ENCODE data around the gene SNX27. TPM values are rescaled to one million over a fixed set of nuclear protein-coding genes. Genes with fewer than 3 reads are reported as not detected.
"Not testable (repeated sequence)": the region's sequence is repeated elsewhere in the genome, so short reads cannot be mapped to it uniquely, and the experiment has no call there.

The SNX27 gene
- total RNA-seq, 4 donors from 2014 or later: 21.9 to 34.3 (median 26.5) TPM

- WGBS, 2 donors: 89 to 96% methylated on average over 3 of the region's 3 CpGs
- intact Hi-C loops (cut with DNase I; ENCODE audit: low total_unique reads): loop anchor here (10.0 kb wide), 1 partner anchor 144 kb away; no protein-coding TSS in a partner anchor
Observed at GRCh38 chr1:151590961-151591360, 20.9 kb upstream of the SNX27 start.

GRCh38 chr1:151593730-151594129, 18.1 kb upstream of the SNX27 start:
- TF ChIP-seq POLR2A (IDR thresholded peaks at IDR 0.05): no peak
- TF ChIP-seq, protein P1, sequence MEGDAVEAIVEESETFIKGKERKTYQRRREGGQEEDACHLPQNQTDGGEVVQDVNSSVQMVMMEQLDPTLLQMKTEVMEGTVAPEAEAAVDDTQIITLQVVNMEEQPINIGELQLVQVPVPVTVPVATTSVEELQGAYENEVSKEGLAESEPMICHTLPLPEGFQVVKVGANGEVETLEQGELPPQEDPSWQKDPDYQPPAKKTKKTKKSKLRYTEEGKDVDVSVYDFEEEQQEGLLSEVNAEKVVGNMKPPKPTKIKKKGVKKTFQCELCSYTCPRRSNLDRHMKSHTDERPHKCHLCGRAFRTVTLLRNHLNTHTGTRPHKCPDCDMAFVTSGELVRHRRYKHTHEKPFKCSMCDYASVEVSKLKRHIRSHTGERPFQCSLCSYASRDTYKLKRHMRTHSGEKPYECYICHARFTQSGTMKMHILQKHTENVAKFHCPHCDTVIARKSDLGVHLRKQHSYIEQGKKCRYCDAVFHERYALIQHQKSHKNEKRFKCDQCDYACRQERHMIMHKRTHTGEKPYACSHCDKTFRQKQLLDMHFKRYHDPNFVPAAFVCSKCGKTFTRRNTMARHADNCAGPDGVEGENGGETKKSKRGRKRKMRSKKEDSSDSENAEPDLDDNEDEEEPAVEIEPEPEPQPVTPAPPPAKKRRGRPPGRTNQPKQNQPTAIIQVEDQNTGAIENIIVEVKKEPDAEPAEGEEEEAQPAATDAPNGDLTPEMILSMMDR (IDR thresholded peaks at IDR 0.05): no peak
- peak in 1 of 2 donors; percentile 70 for DNase-seq (ENCODE audit: low spot score in 2 of 2)
- intact Hi-C loops (cut with DNase I; ENCODE audit: low total_unique reads): loop anchor here (10.0 kb wide), 1 partner anchor 141 kb away; no protein-coding TSS in a partner anchor
- no peak overlapping the region for H3K4me3 ChIP-seq (ENCODE audit: low read depth, poor library complexity, severe bottlenecking)
- 35 to 37% methylated on average over 9 of the region's 9 CpGs for WGBS, 2 donors

More at GRCh38 chr1:151590961-151591360, 20.9 kb upstream of the SNX27 start:
- no peak overlapping the region for H3K4me3 ChIP-seq (ENCODE audit: low read depth, poor library complexity, severe bottlenecking)
- DNase-seq (ENCODE audit: low spot score in 2 of 2): peak in 1 of 2 donors; percentile 10
- TF ChIP-seq, protein P1 (IDR thresholded peaks at IDR 0.05): no peak
- TF ChIP-seq POLR2A (IDR thresholded peaks at IDR 0.05): no peak

DNA sequence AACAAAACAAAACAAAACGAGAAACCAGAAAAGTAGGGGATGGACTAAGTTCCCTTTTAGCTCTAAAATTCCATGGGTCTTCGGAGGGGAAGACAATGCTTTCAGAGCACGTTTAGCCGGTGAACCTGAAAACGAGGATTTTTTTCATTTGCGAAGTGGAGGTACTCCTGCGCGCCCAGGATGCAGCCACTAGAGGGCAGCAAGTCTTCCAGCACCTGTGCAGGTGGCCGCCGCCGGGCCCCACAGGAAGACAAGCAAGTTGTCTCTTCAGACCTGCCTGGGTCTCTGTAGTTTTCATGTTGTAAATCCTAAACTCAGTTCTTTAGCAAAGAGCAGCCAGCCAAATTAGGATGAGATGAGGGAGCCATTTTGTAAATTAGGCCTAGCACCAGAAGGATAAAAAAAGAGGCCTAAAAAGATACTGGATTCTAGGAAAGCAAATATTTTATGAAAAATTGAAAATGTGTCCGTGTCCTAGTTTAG, 17.7 kb upstream of the SNX27 start:
- WGBS, 2 donors: 11 to 15% methylated on average over 12 of the region's 12 CpGs
- intact Hi-C loops (cut with DNase I; ENCODE audit: low total_unique reads): loop anchor here (10.0 kb wide), 1 partner anchor 141 kb away; no protein-coding TSS in a partner anchor
- DNase-seq (ENCODE audit: low spot score in 2 of 2): peak; percentile 66 to 94
- no peak overlapping the region for H3K4me3 ChIP-seq (ENCODE audit: low read depth, poor library complexity, severe bottlenecking)
- no peak for TF ChIP-seq POLR2A (IDR thresholded peaks at IDR 0.05)
- TF ChIP-seq, protein P1 (IDR thresholded peaks at IDR 0.05): peak in 1 of 3 donors; percentile 68

DNA sequence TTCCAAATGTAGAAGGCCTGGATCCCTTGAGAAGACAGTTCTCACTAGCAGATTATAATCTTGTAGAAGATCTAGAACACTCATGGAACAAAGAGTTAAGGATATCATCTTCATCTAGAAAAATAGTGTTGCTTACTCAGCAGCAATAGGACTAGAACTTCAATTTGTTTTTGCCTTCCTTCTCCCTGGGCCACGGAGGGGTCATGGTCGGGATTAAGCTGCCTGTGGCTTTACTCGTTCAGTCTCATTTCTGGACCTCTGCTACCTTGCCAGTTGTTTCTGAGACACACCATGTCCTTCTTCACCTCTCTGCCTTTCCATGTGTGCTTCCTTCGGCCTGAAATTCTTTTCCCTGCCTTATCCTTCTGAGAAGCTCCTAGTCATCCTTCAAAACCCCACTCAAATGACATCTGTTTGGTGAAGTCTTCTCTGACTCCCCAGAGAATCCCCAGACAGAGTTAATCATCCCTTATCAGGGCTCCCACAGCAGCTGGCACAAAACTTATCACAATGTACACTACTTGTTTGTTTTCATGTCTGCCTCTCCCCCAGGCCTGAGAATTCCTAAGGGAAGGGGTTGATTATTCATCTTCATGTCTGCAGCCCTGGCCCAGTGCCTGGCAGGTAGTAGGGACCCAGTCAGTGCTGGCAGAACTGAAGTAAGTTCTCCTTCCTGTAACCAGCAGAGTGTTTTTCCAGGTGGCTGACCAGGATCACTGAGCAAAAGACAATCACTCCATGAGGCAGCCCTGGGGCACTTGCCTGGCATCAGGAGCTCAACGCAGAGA, 15.5 kb upstream of the SNX27 start:
- H3K4me3 ChIP-seq (ENCODE audit: low read depth, poor library complexity, severe bottlenecking): no peak overlapping the region
- DNase-seq (ENCODE audit: low spot score in 2 of 2): no peak
- TF ChIP-seq POLR2A (IDR thresholded peaks at IDR 0.05): no peak
- 85 to 88% methylated on average over 5 of the region's 5 CpGs for WGBS, 2 donors
- intact Hi-C loops (cut with DNase I; ENCODE audit: low total_unique reads): loop anchor here (10.0 kb wide), 1 partner anchor 138 kb away; no protein-coding TSS in a partner anchor

DNA sequence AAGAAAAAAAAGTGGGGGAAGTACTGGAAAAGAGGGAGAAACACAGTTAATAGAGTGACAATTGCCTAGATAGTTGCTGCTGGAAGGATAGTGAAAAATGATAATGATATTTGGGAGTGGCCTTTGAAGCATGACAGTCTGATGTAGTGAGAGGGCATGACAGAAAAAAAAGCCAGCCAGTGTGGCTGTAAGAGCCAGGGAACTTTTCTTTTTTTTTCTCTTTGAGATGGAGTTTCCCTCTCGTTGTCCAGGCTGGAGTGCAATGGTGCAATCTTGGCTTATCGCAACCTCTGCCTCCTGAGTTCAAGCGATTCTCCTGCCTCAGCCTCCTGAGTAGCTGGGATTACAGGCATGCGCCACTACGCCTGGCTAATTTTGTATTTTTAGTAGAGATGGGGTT, 9.3 kb upstream of the SNX27 start:
- WGBS, 2 donors: 83 to 88% methylated on average over 5 of the region's 5 CpGs
- H3K4me3 ChIP-seq (ENCODE audit: low read depth, poor library complexity, severe bottlenecking); intact Hi-C loops (cut with DNase I; ENCODE audit: low total_unique reads); DNase-seq (ENCODE audit: low spot score in 2 of 2): not testable (repeated sequence)

DNA sequence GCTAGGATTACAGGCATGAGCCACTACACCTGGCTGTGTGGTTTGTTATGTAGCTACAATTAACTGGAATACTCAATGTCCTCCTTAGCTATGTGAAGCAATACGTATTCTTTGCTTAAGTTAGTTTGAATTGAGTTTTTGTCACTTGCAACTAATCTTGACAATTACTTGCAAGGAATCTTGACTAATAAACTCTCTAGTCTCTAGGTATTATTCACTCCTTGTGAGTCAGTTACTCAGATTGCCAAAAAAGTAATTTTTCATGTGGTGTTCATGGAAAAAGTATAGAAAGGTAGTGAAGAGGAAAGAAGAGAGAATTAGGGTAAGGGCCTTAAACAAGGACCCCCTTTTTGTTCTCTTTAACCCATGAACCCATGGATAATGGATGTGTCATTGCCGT, 7.6 kb upstream of the SNX27 start:
- intact Hi-C loops (cut with DNase I; ENCODE audit: low total_unique reads): no loop called here
- 79 to 80% methylated on average over 2 of the region's 2 CpGs for WGBS, 2 donors
- H3K4me3 ChIP-seq (ENCODE audit: low read depth, poor library complexity, severe bottlenecking): no peak overlapping the region
- TF ChIP-seq POLR2A (IDR thresholded peaks at IDR 0.05): no peak
- TF ChIP-seq, protein P1 (IDR thresholded peaks at IDR 0.05): no peak
- DNase-seq (ENCODE audit: low spot score in 2 of 2): no peak
